Stimulated activated CD4-positive, alpha-beta T cell treated with anti-CD3 and anti-CD28 coated beads, TNF-alpha, amount 100 ng/mL, for 1 hour (primary cell): ENCODE measurements around the gene MRPL28.
"Not testable (repeated sequence)": the region's sequence is repeated elsewhere in the genome, so short reads cannot be mapped to it uniquely, and the experiment has no call there.

Experiments
- DNase-seq, 3 donors: peaks; one replicate each; pipeline ENCODE4 v3.0.0-alpha.2; 2020; ENCODE audit warnings: low read depth in 3 of 3, low spot score in 1 of 3

The MRPL28 gene

GRCh38 chr16:360698-361336, 9.5 kb downstream of the MRPL28 start:
- DNase-seq: no peak

GRCh38 chr16:359871-360697, 10.3 kb downstream of the MRPL28 start:
- no peak for DNase-seq

GRCh38 chr16:359067-359763, 11.1 kb downstream of the MRPL28 start:
- DNase-seq: no peak

- no peak for DNase-seq
Observed at GRCh38 chr16:356741-357140, 13.6 kb downstream of the MRPL28 start.

- no peak for DNase-seq
Observed at GRCh38 chr16:354971-355461, 15.3 kb downstream of the MRPL28 start.

- no peak for DNase-seq
Observed at GRCh38 chr16:354291-354881, 16.0 kb downstream of the MRPL28 start.

GRCh38 chr16:353404-354290, 16.7 kb downstream of the MRPL28 start:
- DNase-seq: no peak

GRCh38 chr16:352547-353403, 17.6 kb downstream of the MRPL28 start, which contains the start of gene AXIN1:
Gene AXIN1, minus strand, starts transcription at chr16:352723. Its CDS starts 5,698 bp downstream, at chr16:347025.
- DNase-seq: peak; percentile 100

GRCh38 chr16:351804-352520, 18.4 kb downstream of the MRPL28 start:
- DNase-seq: no peak

- DNase-seq: no peak
Observed at GRCh38 chr16:350203-350602, 20.1 kb downstream of the MRPL28 start.

- DNase-seq: no peak
Observed at GRCh38 chr16:349211-349610, 21.1 kb downstream of the MRPL28 start.

- not testable (repeated sequence) for DNase-seq
Observed at GRCh38 chr16:348495-348894, 21.8 kb downstream of the MRPL28 start.

GRCh38 chr16:347203-347602, 23.1 kb downstream of the MRPL28 start:
- no peak for DNase-seq

- no peak for DNase-seq
Observed at GRCh38 chr16:346587-346986, 23.8 kb downstream of the MRPL28 start.

GRCh38 chr16:345772-346171, 24.6 kb downstream of the MRPL28 start:
- no peak for DNase-seq

- no peak for DNase-seq
Observed at GRCh38 chr16:342455-343213, 27.7 kb downstream of the MRPL28 start.

- not testable (repeated sequence) for DNase-seq
Observed at GRCh38 chr16:341974-342336, 28.4 kb downstream of the MRPL28 start.
